ENCODE results near the gene AKAP6. TPM values are rescaled to one million over a fixed set of nuclear protein-coding genes. Genes with fewer than 3 reads are reported as not detected.

AKAP6 gene
- total RNA-seq, 1 donor from 2014 or later, result 0.53 TPM

DNA sequence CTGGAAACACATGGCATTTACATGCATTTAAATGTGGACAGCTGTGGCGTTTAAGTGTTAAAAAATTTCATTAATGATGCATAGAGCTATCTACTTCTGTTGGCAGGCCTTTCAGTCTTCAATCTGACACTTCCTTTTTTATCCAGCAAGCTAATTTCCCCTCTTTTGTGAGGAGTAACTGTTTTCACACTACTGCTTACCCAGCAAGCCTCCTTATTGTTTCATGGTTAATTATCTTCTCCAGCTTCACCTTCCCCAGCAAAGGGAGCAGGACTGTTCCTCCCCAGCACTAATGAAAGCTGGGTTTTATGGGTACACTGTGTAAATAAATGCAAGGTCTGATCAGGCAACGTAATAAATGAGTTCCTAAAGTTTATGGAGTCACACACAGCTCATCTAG, 480.2 kb downstream of the AKAP6 start:
- Mint-ChIP-seq H3K4me3 (no peak overlapping the region), H3K4me1 (no peaks in the 10 kb centered on the region), H3K27ac (no peak overlapping the region), H3K27me3 (no peaks in the 10 kb centered on the region), H3K9me3 (peaks cover 9% of the 10 kb centered on the region), H3K36me3 (ENCODE audit: low read depth) (no peaks in the 10 kb centered on the region)
- ATAC-seq (ENCODE audit: low read depth) (no peak), DNase-seq (no peak)
- no peak for TF ChIP-seq CTCF (IDR thresholded peaks at IDR 0.05)
- intact Hi-C loops (cut with micrococcal nuclease), result no loop called here
- CTCF ChIA-PET, result no interaction called here
- POLR2A ChIA-PET, result no interaction called here

- Mint-ChIP-seq H3K27me3 (no peaks in the 10 kb centered on the region), H3K27ac (no peak overlapping the region), H3K36me3 (ENCODE audit: low read depth) (no peaks in the 10 kb centered on the region), H3K9me3 (no peaks in the 10 kb centered on the region), H3K4me3 (no peak overlapping the region), H3K4me1 (no peaks in the 10 kb centered on the region)
- no peak for DNase-seq
- ChIA-PET CTCF (no interaction called here), POLR2A (no interaction called here)
- no peak for TF ChIP-seq CTCF (IDR thresholded peaks at IDR 0.05)
- intact Hi-C loops (cut with micrococcal nuclease), result no loop called here
- no peak for ATAC-seq (ENCODE audit: low read depth)
Measured at GRCh38 chr14:32813401-32813800, 484.3 kb downstream of the AKAP6 start.

DNA sequence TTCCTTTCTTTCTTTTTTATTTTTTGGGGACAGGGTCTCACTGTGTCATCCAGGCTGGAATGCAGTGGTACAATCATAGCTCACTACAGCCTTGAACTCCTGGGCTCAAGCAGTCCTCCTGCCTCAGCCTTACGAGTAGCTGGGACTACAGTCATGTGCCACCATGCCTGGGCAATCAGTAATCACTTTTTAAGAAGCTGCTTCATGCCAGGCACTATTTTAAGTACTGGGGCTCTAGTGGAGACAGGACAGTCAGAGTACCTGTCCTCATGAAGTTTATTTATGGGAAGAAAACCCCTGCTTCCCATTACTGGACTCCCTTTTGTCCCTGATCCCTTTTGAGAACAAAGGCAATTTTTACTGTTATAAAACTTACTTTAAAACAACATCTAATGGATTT, 485.6 kb downstream of the AKAP6 start:
- ChIA-PET CTCF (no interaction called here), POLR2A (no interaction called here)
- TF ChIP-seq CTCF (IDR thresholded peaks at IDR 0.05), result no peak
- no peaks in the 10 kb centered on the region for H3K27me3 Mint-ChIP-seq
- no peaks in the 10 kb centered on the region for H3K9me3 Mint-ChIP-seq
- intact Hi-C loops (cut with micrococcal nuclease), result no loop called here
- ATAC-seq (ENCODE audit: low read depth) (no peak), DNase-seq (no peak)
- no peak overlapping the region for H3K27ac Mint-ChIP-seq
- H3K4me3 Mint-ChIP-seq, result no peak overlapping the region
- no peaks in the 10 kb centered on the region for H3K4me1 Mint-ChIP-seq
- no peaks in the 10 kb centered on the region for H3K36me3 Mint-ChIP-seq (ENCODE audit: low read depth)

DNA sequence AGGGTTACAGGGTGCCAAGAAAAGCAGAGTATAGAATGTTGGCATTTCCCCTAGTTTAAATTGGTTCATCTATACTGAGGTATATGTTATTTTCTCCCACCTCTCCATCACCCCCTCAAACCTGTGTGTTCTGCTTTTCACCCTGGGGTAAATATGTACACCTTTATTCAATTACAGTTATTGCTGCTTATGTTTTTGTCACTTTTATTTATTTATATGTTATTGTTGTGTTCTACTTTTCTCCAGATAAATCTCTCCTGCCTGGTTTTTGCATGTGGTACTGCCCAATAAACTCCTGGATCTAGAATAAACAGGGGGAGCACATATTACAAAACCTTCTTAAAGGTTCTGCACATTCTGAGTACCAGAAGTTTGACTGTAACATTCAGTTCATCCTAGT, 487.5 kb downstream of the AKAP6 start:
- no peaks in the 10 kb centered on the region for H3K9me3 Mint-ChIP-seq
- POLR2A ChIA-PET, result no interaction called here
- no peaks in the 10 kb centered on the region for H3K27me3 Mint-ChIP-seq
- no peak overlapping the region for H3K4me3 Mint-ChIP-seq
- CTCF ChIA-PET, result no interaction called here
- no peak for ATAC-seq (ENCODE audit: low read depth)
- no peak for DNase-seq
- H3K4me1 Mint-ChIP-seq, result no peaks in the 10 kb centered on the region
- no peak for TF ChIP-seq CTCF (IDR thresholded peaks at IDR 0.05)
- intact Hi-C loops (cut with micrococcal nuclease), result no loop called here
- H3K36me3 Mint-ChIP-seq (ENCODE audit: low read depth), result no peaks in the 10 kb centered on the region
- H3K27ac Mint-ChIP-seq, result no peak overlapping the region

- TF ChIP-seq CTCF (IDR thresholded peaks at IDR 0.05), result no peak
- no peak for ATAC-seq (ENCODE audit: low read depth)
- Mint-ChIP-seq H3K9me3 (no peaks in the 10 kb centered on the region), H3K36me3 (ENCODE audit: low read depth) (no peaks in the 10 kb centered on the region), H3K4me1 (no peaks in the 10 kb centered on the region), H3K27ac (no peak overlapping the region), H3K4me3 (no peak overlapping the region), H3K27me3 (no peaks in the 10 kb centered on the region)
- no peak for DNase-seq
- intact Hi-C loops (cut with micrococcal nuclease), result no loop called here
- CTCF ChIA-PET, result interaction anchor here (0.6 kb wide), 1 partner anchor 628 kb away, joined by 4 read pairs; no protein-coding TSS in a partner anchor
- POLR2A ChIA-PET, result no interaction called here
Measured at GRCh38 chr14:32817780-32818179, 488.7 kb downstream of the AKAP6 start.
